ENCODE data around the gene KRT73. TPM values are rescaled to one million over a fixed set of nuclear protein-coding genes. Genes with fewer than 3 reads are reported as not detected.

Gene KRT73
- total RNA-seq, 1 donor from 2014 or later = not detected

GRCh38 chr12:52622349-52622748 lies 4.0 kb upstream of the KRT73 start:
- DNase-seq (ENCODE audit: low read depth, low spot score) = no peak

GRCh38 chr12:52618866-52619265 lies 507 bp upstream of the KRT73 start:
- DNase-seq (ENCODE audit: low read depth, low spot score) = no peak

GRCh38 chr12:52617403-52617785 lies 965 bp downstream of the KRT73 start:
- no peak for DNase-seq (ENCODE audit: low read depth, low spot score)

GRCh38 chr12:52616680-52617402 lies 1.5 kb downstream of the KRT73 start:
- DNase-seq (ENCODE audit: low read depth, low spot score) = no peak

DNA sequence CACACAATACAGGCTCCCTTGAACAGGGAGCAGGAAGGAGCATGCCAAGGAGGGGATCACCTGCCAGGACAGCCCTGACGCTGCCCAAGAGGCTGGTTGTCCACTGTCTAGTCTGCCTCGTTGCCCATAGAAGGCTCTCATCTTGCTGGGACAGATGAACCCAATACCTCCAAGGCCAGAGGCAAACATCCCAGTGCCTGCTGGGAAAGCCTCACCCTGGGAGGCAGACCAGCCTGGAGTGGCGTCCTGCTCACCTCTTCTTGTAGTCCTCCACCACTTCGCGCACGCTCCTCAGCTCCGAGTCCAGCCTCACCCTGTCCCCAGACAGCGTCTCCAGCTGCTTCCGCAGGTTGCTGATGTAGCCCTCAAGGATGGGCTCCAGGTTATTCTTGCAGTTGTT lies 2.4 kb downstream of the KRT73 start:
- DNase-seq (ENCODE audit: low read depth, low spot score) = no peak

- no peak for DNase-seq (ENCODE audit: low read depth, low spot score)
These were observed 3.0 kb downstream of the KRT73 start for GRCh38 chr12:52615208-52615868.

GRCh38 chr12:52614381-52615207 lies 3.8 kb downstream of the KRT73 start:
- no peak for DNase-seq (ENCODE audit: low read depth, low spot score)

DNA sequence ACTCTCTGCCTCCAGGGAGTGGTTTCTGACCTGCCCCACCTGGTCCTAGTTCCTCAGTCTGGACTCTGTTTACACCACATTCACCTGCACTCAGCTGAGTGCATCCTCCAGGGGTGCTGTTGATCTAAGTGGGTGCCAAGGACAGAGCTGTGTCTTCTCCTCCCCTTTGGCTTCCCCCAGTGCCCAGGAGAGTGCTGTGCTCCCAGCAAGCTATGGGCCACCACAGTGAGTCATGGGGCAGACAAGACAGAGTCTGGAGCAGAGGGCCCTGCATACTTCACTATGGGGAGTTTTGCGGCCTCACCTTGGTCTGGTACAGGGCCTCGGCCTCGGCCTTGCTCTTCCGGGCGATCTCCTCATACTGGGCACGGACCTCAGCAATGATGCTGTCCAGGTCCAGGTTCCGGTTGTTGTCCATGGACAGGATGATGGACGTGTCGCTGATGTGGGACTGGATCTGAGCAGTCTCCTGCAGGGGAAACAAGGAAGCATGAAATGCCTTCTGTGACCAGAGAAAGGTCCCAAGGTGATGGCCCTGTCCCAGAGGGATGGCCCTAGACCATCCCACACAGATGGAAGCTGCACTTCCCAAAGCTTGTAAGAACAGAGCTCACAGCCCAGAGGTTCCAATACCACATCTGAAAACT lies 4.9 kb downstream of the KRT73 start:
- no peak for DNase-seq (ENCODE audit: low read depth, low spot score)

GRCh38 chr12:52612431-52613383 lies 5.7 kb downstream of the KRT73 start:
- no peak for DNase-seq (ENCODE audit: low read depth, low spot score)

DNA sequence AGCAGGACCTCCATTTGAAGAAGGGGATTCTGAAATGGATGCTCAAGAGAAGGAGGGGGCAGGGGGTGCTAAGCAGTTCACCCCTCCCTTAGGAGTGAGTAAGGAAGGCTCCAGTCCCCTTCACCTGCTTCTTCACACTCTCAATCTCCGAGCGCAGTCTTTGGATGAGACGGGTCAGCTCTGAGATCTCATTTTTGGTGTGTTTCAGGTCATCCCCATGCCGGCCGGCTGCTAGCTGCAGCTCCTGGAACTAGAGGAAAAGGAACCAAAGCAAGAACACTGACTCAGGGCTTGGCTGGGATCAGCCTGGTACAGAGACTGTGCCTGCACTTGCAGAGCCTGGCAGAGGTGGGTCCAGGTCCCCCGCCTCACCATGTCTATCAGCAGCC lies 7.3 kb downstream of the KRT73 start:
- DNase-seq (ENCODE audit: low read depth, low spot score) = no peak

- DNase-seq (ENCODE audit: low read depth, low spot score) = no peak
These were observed 9.3 kb downstream of the KRT73 start for GRCh38 chr12:52608826-52609630.

DNA sequence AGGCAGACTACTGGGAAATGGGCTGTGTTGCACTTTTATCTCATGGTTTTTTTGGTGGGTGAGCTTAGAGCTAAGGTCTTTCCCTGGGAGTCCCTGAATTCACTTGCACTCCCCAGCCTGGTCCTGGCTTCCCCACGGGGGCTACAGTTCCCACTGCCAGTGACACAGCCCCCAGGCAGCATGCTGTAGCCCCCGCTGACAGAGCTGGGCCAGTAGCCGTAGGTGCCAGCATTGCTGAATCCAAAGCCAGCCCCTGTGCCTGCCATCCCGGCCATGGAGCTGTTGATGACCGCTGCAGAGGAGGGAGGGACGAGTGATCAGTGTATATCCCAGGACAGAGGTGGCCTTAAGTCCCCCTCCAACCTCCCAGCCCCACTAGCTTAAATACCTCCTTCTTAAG lies 10.2 kb downstream of the KRT73 start:
- DNase-seq (ENCODE audit: low read depth, low spot score) = no peak

GRCh38 chr12:52607314-52607713 lies 11.0 kb downstream of the KRT73 start:
- DNase-seq (ENCODE audit: low read depth, low spot score) = no peak

- no peak for DNase-seq (ENCODE audit: low read depth, low spot score)
These were observed 11.7 kb downstream of the KRT73 start for GRCh38 chr12:52606581-52607218.

GRCh38 chr12:52606096-52606495 lies 12.3 kb downstream of the KRT73 start:
- DNase-seq (ENCODE audit: low read depth, low spot score) = no peak

DNA sequence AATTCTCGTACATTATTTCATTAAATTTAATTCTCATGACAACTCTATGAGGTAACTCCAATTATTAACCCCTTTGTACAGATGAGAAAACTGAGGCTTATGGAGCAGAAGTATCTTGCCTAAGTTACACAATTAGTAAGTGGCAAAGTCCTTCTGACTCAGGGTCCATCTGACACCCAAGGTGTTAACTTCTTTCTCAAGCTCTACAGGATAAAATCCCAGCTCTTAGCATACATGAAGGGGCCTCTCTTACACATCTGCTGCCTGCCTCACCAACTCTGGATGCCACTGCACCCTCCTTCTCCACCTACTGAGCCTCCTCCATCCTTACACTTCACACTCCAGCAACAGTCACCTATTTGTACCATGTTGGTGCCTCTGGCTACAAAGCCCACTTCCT lies 12.8 kb downstream of the KRT73 start:
- DNase-seq (ENCODE audit: low read depth, low spot score) = no peak

DNA sequence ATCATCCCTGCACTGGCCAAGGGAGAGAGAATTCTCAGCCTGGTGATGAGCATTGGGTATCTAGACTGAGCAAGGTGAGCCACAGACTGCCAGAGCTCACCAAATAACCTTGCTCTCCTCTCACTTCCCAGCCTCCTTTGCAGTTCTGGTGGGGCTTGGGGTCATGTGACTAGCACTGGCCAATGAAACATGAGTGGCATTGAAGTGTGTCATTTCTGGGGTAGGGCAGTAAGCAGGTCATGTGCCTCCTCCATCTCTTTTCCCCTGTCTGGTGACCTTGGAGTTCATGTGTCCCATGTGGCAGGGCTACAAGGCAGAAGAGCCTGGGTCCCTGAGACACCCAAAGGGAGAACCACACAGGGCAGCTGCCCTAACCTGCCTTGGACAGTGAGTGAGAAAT lies 13.5 kb downstream of the KRT73 start:
- no peak for DNase-seq (ENCODE audit: low read depth, low spot score)

GRCh38 chr12:52603314-52603713 lies 15.0 kb downstream of the KRT73 start:
- no peak for DNase-seq (ENCODE audit: low read depth, low spot score)

- no peak for DNase-seq (ENCODE audit: low read depth, low spot score)
These were observed 15.8 kb downstream of the KRT73 start for GRCh38 chr12:52602552-52602951.

All from pulmonary artery endothelial cell (primary cell).